Hepatocyte (in vitro differentiated cells): Measurements from ENCODE around the gene GPR35. TPM values are rescaled to one million over a fixed set of nuclear protein-coding genes. Genes with fewer than 3 reads are reported as not detected.

ENCODE experiments used
- DNase-seq: peaks from one replicate; pipeline ENCODE4 v3.0.0-alpha.2; 2016; ENCODE audit warnings: low spot score
- H2AFZ ChIP-seq: fragments of 200-600 bp; sonication (generic); 2 replicates; pipeline ENCODE4 v1.6.0; 2016; ENCODE audit warnings: antibody characterized with exemption, mild to moderate bottlenecking
- H3K27ac ChIP-seq: fragments of 200-600 bp; sonication (generic); 2 replicates; pipeline ENCODE4 v1.5.1; 2016; ENCODE audit warnings: mild to moderate bottlenecking
- H3K27me3 ChIP-seq: fragments of 200-600 bp; sonication (generic); 2 replicates; pipeline ENCODE4 v1.6.1; 2016
- H3K36me3 ChIP-seq: fragments of 200-600 bp; sonication (generic); replicated peaks from 2 replicates; pipeline ENCODE4 v1.5.1; 2016; ENCODE audit warnings: low read depth; ENCODE audit not compliant: insufficient read depth
- H3K4me1 ChIP-seq: fragments of 200-600 bp; sonication (generic); 2 replicates; pipeline ENCODE4 v1.5.1; 2016; ENCODE audit warnings: mild to moderate bottlenecking, moderate library complexity; ENCODE audit not compliant: insufficient read depth
- H3K4me2 ChIP-seq: fragments of 200-600 bp; sonication (generic); 2 replicates; pipeline ENCODE4 v1.6.0; 2016
- H3K4me3 ChIP-seq: fragments of 200-600 bp; sonication (generic); 2 replicates; pipeline ENCODE4 v1.5.1; 2016; ENCODE audit warnings: mild to moderate bottlenecking
- H3K79me2 ChIP-seq: fragments of 200-600 bp; sonication (generic); 2 replicates; pipeline ENCODE4 v1.6.0; 2017; ENCODE audit warnings: mild to moderate bottlenecking
- H3K9me2 ChIP-seq: fragments of 200-600 bp; sonication (generic); replicated peaks from 2 replicates; pipeline ENCODE4 v1.6.0; 2017; ENCODE audit warnings: mild to moderate bottlenecking; ENCODE audit not compliant: insufficient read depth
- H3K9me3 ChIP-seq: fragments of 200-600 bp; sonication (generic); 2 replicates; pipeline ENCODE4 v1.5.1; 2016; ENCODE audit warnings: low read depth, mild to moderate bottlenecking
- H4K20me1 ChIP-seq: fragments of 200-600 bp; sonication (generic); 2 replicates; pipeline ENCODE4 v1.6.0; 2016; ENCODE audit warnings: mild to moderate bottlenecking; ENCODE audit not compliant: insufficient read depth, poor library complexity, severe bottlenecking
- CTCF ChIP-seq: fragments of 200-600 bp; sonication (generic); IDR thresholded peaks from 2 replicates; pipeline ENCODE4 v1.5.1; 2016; ENCODE audit warnings: antibody characterized with exemption, mild to moderate bottlenecking; ENCODE audit not compliant: poor library complexity
- EZH2 ChIP-seq: fragments of 200-600 bp; sonication (generic); IDR thresholded peaks from 2 replicates; pipeline ENCODE4 v1.6.1; 2016; ENCODE audit warnings: antibody characterized with exemption, mild to moderate bottlenecking, borderline replicate concordance
- EZH2phosphoT487 ChIP-seq: fragments of 200-600 bp; sonication (generic); IDR thresholded peaks from one replicate; pipeline ENCODE4 v1.6.1; 2018; ENCODE audit warnings: antibody characterized with exemption, mild to moderate bottlenecking, low read depth, moderate library complexity; ENCODE audit not compliant: unreplicated experiment, severe bottlenecking
- WGBS: methylation state at CpG from one replicate; pipeline ENCODE4 v1.1.6; 2016; ENCODE audit warnings: low lambda C conversion rate; ENCODE audit errors: missing lambda C conversion rate; 5-methylcytosine and 5-hydroxymethylcytosine counted together
- polyA plus RNA-seq: library from polyadenylated mRNA; unstranded; fragments of >200 nt; fragmentation: Nextera tagmentation; extraction: Ambion mirVana; gene quantifications from 2 replicates; pipeline ENCODE4 v1.2.1, GENCODE V29; 2016
- total RNA-seq: library from RNA; depleted of rRNA; stranded (reverse); fragments of >200 nt; gene quantifications from 2 replicates; pipeline ENCODE4 v1.2.3, GENCODE V29; 2014

Gene GPR35
- total and polyA plus RNA-seq, 2 experiments from 2014 or later, result 10.5 to 14.7 TPM

DNA sequence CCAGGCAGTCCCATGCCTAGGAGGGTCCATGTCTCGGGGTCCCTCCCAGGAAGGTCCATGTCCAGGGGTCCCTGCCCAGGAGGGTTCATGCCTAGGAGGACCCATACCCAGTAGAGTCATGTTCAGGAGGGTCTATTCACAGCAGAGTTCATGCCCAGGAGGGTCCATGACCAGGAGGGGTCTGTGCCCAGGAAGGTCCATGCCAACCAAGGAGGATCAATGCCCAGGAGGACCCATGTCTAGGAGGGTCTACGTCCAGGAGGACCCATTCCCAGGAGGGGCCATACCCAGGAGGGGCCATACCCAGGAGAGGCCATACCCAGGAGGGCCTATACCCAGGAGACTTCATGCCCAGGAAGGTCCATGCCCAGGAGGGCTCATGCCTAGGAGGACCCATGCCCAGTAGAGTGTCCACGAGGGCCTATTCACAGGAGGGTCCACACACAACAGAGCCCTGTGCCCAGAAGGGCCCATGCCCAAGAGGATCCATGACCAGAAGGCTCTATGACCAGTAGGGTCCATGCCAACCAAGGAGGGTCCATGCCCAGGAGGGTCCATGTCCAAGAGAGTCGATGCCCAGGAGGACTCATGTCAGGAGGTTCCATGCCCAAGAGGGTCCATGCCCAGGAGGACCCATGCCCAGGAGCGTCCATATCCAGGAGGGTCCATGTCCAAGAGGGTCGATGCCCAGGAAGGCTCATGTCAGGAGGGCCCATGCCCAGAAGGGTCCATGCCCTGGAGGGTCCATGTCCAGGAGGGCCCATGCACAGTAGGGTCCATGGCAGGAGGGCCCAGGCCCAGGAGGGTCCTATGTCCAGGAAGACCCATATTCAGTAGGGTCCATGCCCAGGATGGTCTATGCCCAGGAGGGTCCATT lies 10.1 kb downstream of the GPR35 start:
- no peaks in the 10 kb centered on the region for H3K79me2 ChIP-seq
- H3K27me3 ChIP-seq, result no peaks in the 10 kb centered on the region
- H3K36me3 ChIP-seq, result no peaks in the 10 kb centered on the region
- H3K9me3 ChIP-seq, result no peaks in the 10 kb centered on the region
- H2AFZ ChIP-seq, result no peak overlapping the region
- no peak overlapping the region for H3K4me2 ChIP-seq
- no peak overlapping the region for H3K27ac ChIP-seq
- WGBS, result 86% methylated on average over 6 of the region's 6 CpGs
- H3K9me2 ChIP-seq, result no peaks in the 10 kb centered on the region
- no peak overlapping the region for H3K4me3 ChIP-seq
- H3K4me1 ChIP-seq, result no peaks in the 10 kb centered on the region
- H4K20me1 ChIP-seq, result no peaks in the 10 kb centered on the region
- no peak for DNase-seq
- TF ChIP-seq CTCF, result no peak
- TF ChIP-seq EZH2, result no peak
- no peak for TF ChIP-seq EZH2phosphoT487

DNA sequence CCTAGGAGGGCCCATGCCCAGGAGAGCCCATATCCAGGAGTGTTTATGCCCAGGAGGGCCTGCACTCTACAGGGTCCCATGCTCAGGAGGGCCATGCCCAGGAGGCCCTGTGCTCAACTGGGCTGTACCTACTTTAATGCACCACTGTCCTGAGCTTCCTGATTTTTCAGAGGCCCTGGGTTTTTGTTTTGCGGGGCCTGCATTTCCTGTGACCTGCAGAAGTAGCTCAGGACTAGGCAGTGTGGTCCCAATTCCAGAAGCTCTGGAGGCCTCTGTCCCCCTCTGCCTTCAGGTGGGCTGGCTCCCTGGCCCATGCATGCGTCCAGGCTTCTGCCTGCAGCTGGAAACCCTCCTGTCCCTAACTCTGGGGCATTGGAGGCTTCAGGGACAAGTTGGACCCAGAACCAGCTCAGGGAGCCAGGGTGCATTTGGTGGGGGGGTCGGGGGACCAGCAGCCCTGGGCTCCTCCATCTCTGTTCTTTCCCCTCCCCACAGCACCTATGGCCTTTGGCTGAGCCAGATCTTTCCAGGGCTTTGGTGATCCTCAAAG lies 10.8 kb downstream of the GPR35 start:
- H4K20me1 ChIP-seq, result no peaks in the 10 kb centered on the region
- H3K79me2 ChIP-seq, result no peaks in the 10 kb centered on the region
- no peak overlapping the region for H3K4me2 ChIP-seq
- H3K4me1 ChIP-seq, result no peaks in the 10 kb centered on the region
- no peaks in the 10 kb centered on the region for H3K9me3 ChIP-seq
- no peak for DNase-seq
- TF ChIP-seq EZH2 (no peak), EZH2phosphoT487 (no peak), CTCF (no peak)
- H3K27me3 ChIP-seq, result no peaks in the 10 kb centered on the region
- no peaks in the 10 kb centered on the region for H3K9me2 ChIP-seq
- no peak overlapping the region for H3K4me3 ChIP-seq
- no peak overlapping the region for H3K27ac ChIP-seq
- no peak overlapping the region for H2AFZ ChIP-seq
- H3K36me3 ChIP-seq, result no peaks in the 10 kb centered on the region
- WGBS, result 72% methylated on average over 3 of the region's 3 CpGs

GRCh38 chr2:240636563-240637115 lies 11.4 kb downstream of the GPR35 start:
- Histone ChIP-seq H3K27me3 (no peaks in the 10 kb centered on the region), H2AFZ (no peak overlapping the region), H4K20me1 (no peaks in the 10 kb centered on the region), H3K4me1 (no peaks in the 10 kb centered on the region), H3K9me2 (no peaks in the 10 kb centered on the region), H3K4me2 (no peak overlapping the region), H3K27ac (no peak overlapping the region), H3K4me3 (no peak overlapping the region), H3K36me3 (no peaks in the 10 kb centered on the region), H3K9me3 (no peaks in the 10 kb centered on the region), H3K79me2 (no peaks in the 10 kb centered on the region)
- 89% methylated on average over 10 of the region's 11 CpGs for WGBS
- DNase-seq, result no peak
- TF ChIP-seq EZH2phosphoT487 (no peak), CTCF (no peak), EZH2 (no peak)
